GM18858 (cell line): ENCODE measurements around the gene RUNX1.
A peak's percentile ranks its signal among the peaks of the same experiment; 100 is the strongest.

ENCODE experiments used
- ATAC-seq: cut with Tn5 transposase; IDR thresholded peaks from one replicate; pipeline ENCODE4 v1.9.1; 2021; ENCODE audit not compliant: unreplicated experiment

The RUNX1 gene

DNA sequence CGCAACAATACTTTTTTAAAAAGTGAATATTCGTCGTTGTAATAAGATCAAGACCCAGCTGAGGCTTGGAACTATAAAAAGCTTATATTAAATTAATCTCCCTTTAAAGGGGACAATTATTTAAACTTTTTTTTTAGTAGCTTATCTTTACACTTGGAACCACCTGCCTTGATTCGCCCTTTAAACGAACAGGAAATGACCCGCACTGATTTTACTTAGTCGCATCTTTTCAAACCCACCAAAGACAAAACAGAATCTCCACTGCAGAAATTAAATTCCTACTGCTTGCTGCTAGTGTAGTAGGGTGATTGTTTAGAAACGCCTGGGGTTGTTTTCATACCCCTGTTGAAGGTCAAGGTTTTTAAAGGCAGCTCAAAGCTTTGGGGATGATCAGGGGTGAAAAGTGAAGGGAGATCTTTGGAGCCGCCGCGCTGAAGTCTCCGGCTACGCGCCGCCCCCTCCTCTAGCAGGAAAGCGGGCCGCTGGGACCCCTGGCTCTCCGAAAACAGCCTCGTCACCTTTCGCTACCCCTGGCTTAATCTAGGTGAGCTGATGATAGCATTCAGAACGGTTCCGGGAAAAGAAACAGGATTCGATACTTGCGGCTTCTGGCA, 163.4 kb downstream of the RUNX1 start:
- ATAC-seq, result no peak

DNA sequence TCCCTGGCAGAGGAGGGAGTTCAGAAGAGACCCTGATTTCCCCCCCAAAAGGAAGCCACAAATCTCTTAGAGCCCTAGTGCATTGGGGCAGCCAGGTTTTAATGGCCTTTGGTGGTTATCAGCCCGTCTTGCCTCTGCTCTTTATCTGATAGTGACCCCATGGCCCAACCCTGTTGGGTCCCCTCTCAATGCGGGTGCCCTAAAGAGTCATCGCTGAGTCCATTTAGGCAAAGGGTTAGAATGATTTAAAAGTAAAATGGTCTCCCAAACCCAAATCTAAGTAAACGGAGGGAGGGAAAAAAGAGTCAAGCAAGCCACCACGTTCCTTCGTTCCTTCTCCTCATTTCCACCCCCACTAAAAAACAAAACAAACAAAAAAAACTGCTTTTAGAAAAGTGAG, 164.0 kb downstream of the RUNX1 start:
- ATAC-seq, result no peak

GRCh38 chr21:34884346-34884929, 164.7 kb downstream of the RUNX1 start:
- ATAC-seq, result no peak

DNA sequence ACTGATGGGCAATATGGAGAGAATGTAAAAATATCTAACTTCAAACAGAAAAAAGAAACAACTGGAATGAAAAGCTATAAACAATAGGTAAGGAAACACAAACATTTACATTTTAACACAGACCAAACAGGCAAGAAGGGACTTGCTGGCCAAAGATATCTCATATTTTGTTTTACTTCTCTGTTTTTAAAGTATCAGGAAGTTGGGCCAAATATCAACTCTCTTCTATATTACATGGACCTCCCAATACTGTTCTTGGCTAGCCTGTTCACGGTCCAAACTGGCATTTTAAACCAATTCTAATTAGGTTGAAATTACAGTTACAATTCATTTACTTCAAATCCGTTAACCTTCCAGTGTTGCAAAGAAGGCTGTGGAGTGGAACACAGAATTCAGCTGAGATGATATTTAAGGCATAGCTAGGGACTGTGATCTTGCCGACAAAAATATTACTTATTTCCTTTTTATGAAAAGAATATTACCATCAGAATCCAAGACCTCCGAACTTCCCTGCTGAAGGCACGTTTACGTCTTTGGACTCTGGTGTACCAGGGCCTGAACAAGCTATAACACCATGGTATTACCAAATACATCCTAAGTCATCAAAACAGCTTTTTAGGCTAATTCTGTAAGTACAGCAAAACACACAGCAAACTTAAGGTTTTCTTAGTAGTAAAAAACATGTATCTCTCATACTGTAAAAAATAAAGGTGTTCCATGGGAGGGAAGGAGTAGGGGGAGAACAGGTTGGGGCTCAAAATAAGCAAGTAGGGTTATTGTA, 165.4 kb downstream of the RUNX1 start:
- ATAC-seq, result no peak

- ATAC-seq, result no peak
These were observed 166.4 kb downstream of the RUNX1 start for GRCh38 chr21:34882719-34883131.

- ATAC-seq, result no peak
These were observed 167.2 kb downstream of the RUNX1 start for GRCh38 chr21:34881839-34882371.

DNA sequence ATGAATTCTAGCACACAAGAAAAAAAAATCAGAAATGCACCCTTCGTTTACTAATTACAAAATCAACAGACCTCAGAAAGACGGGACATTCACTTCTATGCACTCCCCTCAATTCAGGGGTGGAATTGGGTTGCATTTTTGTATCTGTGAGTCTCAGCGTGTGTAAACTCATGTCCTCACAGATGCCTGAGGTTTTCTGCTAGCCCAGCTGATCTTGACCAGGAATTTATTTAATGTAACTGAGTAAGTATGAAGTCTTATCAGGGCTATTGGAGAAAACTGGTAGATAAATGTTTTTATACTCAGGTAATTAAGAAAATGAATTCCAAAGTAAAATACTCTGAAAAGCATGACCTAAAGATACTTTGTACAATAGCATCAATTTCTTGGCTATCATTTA, 167.7 kb downstream of the RUNX1 start:
- no peak for ATAC-seq

- ATAC-seq, result no peak
These were observed 168.7 kb downstream of the RUNX1 start for GRCh38 chr21:34880401-34880800.

DNA sequence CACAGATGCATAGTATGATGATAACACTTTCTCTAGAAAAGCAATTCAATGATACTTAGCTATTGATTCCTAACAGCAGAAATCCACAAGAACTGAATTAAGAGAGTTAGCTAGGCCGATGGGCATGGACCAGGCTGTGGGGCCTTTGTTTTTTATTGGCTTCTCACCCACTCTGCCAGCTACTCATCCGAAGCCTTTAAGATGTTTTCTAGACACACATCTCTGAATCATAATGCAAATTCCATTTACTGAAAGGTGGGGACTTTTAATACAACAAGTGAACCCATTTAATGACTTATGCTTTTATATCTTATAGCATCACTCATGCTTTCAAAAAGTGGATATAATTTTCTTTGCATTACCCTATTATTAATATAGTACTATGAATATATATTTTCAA, 170.2 kb downstream of the RUNX1 start:
- no peak for ATAC-seq

- no peak for ATAC-seq
These were observed 170.6 kb downstream of the RUNX1 start for GRCh38 chr21:34878501-34878900.

DNA sequence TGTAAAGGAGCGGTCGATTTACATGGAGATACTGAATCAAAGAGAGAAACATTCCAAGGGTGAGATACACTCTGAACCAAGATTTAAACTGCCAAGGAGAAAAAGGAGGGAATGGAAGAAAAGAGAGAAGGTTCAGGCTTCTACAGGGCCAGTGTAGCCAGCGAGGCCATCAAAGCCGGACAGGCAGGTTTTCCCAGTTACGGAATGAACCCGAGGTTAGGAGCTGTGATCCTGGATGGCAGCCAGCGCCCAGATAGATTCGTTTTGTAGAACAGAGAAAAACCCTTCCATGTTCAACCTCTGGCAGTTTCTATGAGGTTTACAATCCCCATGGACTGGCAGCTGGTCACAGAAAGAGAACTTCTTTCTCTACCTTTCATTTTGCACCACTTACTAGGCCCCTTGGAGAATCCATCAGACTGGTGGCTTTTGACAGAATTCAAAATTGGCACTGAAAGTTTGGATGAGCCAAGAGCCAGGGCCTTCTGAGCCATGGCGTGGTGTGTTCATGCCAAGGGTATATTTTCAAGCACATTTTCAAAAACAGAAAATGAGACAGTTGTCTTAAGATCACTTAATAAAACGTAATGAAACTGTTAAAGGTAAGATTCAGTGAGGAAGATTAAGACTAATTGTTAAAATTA, 171.5 kb downstream of the RUNX1 start:
- ATAC-seq, result no peak

GRCh38 chr21:34875830-34876229, 173.3 kb downstream of the RUNX1 start:
- no peak for ATAC-seq

DNA sequence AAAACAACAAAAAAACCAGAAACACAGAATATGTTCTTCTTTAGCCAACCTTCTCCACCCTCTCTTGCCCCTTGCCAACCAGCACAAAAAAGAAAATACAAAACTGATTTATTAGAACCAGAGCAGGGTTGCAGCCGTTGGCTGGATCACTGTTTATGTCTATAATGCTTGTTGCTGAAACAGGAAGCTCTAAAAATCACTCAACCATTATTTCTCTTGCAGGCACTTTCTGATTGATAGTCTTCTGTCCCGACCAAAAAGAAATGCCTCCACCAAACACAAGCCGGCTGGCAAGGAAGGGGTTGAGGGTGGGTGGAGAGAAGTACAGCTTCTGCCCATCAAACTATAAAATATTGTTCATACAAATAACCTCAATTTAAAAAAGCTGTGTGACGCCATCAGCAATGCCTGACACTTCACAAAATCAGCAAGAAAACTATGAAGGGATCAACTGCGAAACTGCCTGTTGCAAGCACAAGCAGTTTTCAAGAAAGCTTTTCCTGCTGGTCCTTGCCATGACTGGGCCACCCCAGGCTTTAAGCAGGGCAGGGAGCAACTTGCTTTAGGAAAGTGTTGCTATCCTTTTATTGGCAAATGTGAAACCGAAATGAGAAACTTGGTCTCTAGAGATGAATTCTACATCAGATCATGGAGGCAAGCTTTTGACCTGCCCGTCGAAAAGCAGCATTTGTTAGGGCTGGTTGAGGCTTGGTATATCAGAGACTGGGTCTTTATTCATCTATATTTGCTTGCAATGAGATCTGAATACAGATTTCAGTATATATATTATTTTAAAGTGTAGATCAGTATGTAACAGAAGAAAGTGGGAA, 174.2 kb downstream of the RUNX1 start:
- ATAC-seq, result no peak

GRCh38 chr21:34871026-34871908, 177.8 kb downstream of the RUNX1 start:
- no peak for ATAC-seq

GRCh38 chr21:34870246-34870645, 178.9 kb downstream of the RUNX1 start:
- ATAC-seq, result no peak

- ATAC-seq, result no peak
These were observed 179.6 kb downstream of the RUNX1 start for GRCh38 chr21:34869545-34869944.

DNA sequence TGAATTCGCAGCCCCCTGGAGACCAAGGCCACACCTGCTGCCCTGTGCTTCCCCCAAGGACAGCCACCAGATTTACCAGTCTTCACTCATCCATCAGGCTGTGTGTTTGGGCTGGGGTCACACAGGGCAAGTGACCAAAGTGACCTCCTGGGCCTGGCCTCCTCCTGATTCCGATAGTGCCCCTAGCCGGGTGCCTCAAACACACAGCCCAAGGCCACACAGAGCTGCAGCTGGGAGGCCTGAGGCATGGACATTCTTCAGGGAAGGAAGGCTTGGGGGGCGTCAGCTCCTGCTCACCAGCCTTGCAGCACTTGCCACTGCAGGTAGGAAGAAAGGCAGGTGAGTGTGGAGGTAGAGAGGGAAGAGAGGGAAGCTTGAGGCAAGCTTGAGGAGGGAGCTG, 181.3 kb downstream of the RUNX1 start:
- no peak for ATAC-seq

DNA sequence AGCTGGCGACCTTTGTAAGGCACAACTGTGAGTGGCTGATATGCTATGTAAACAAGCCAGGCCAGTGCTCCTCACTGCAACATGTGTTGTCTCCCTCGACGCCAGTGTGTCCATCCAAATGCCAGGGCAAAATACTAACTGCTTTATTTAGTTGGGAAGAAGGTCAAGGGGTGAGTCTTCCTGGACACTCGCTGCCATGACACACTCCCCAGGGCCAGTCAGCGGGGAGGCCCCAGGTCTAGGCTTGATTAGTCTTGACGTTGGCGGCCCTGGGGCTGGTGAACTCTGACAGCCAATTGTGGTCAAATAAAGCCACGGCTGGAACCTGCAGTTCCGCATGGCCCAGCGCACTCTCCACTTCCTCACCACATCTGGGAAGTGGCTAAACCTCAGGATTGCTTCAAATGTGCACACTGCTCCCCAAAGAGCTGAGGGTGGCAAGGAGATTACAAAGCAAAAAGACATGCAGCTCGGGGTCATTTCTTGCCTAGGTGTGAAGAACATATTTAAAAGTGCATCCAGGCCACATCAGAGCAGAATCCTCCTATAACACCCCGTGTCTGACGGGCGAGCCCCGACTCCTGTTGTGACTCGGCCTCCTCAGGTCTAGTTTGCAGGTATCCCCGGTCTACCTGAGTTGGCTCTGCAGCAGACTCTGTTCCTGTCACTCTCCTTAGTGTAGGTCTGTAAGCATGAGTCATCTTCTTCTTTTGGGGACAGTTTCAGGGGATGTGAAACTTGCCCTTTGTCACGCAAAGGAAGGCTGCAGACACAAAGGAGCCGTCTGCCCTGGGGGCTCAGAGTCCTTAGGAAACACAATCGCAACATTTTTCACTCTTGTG, 183.5 kb downstream of the RUNX1 start:
- ATAC-seq, result peak; percentile 93
